Fibroblast of skin of scalp (primary cell): Measurements from ENCODE around the gene CSNK2A2.

ENCODE experiments used
- DNase-seq: peaks from one replicate; pipeline ENCODE4 v3.0.0-alpha.2; 2013

CSNK2A2 gene

GRCh38 chr16:58109330-58109729, 88.6 kb downstream of the CSNK2A2 start:
- DNase-seq = no peak
